Forelimb muscle (tissue), 1 donor: ENCODE measurements around the gene MTUS2. TPM values are rescaled to one million over a fixed set of nuclear protein-coding genes. Genes with fewer than 3 reads are reported as not detected.
"Not testable (repeated sequence)": the region's sequence is repeated elsewhere in the genome, so short reads cannot be mapped to it uniquely, and the experiment has no call there.

Source experiments
- DNase-seq: peaks from one replicate; pipeline ENCODE4 v3.0.0-alpha.2; 2013; ENCODE audit warnings: low read depth
- polyA plus RNA-seq: library from polyadenylated mRNA; unstranded; fragments of 120-200 nt; gene quantifications from one replicate; pipeline ENCODE4 v1.2.1, GENCODE V29; 2013; ENCODE audit not compliant: insufficient read length

MTUS2 gene
- polyA plus RNA-seq, 1 donor, result 22.7 TPM

DNA sequence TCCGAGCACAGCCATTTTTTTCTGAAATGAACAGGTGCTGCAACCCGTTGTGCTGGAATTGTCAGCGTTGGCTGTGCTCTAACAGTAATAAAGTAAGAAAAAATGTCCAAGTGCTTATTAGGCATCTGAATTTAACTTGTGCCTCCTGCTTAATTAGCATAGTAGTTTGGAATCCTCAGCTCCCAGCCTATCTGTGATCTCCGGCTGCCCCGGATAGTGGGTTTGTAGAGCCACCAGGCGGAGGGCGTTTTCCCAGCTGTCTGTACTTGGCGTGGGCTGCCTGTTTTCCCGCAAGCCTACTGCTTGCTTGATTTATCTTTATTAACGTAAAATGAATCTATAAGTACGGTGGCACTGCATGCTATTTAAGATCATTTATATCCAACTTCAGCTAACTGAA, 137.9 kb downstream of the MTUS2 start:
- DNase-seq, result no peak

DNA sequence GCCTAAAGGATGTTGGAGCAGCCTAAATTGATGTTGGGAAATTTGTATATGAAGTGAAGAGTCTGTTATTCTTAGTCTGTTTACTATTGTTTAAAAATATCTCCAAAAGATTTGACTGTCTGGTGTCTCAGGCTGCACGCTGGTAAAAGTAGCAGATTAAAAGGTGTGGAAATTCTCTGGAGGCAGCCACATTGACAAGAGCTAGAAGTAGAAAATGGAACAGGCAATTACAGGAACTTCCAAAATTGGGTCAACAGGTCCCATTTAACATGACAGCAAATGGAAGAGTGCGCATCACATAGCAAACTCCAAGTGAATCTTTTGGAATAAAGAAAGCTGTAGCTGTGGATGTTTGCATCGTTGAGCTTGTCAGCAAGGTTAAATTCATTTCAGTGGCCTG, 138.3 kb downstream of the MTUS2 start:
- DNase-seq, result no peak

DNA sequence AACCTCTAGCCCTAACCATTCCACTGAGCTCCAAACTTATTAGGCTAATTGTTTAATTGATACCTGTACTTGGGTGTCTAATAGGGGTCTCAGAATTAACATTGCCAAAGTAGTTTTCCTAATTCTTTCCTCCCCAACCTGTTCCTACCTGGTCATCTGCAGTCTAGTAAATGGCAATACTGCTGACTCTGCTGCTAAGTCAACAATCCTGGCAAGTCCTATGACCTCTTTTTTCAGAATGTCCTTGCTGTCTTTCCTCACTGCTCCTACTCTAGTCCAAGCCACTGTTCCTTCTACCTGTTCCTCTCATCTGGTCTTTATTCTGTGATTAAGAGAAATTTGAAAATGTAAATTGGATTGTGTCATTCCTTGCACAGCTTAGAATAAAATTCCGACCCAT, 143.9 kb downstream of the MTUS2 start:
- DNase-seq, result no peak

DNA sequence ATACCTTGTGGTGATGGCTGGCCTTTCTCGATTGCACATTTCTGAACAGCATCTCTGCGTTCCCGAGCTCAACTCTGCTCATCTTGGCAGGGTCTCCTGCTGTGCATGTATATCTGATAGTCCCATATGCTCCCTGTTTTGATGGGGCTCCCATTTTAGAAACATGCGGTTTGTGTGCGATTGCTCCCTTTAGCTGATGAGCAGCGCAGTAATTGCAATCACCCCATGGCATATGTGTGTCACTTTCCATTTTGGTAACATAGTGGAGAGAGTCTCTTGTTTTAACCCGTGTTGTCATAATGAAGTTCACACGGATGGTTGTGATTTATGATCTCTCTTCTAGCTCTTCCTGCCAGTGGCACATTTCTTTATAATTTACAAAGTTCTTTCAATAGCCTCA, 144.7 kb downstream of the MTUS2 start:
- DNase-seq, result no peak

DNA sequence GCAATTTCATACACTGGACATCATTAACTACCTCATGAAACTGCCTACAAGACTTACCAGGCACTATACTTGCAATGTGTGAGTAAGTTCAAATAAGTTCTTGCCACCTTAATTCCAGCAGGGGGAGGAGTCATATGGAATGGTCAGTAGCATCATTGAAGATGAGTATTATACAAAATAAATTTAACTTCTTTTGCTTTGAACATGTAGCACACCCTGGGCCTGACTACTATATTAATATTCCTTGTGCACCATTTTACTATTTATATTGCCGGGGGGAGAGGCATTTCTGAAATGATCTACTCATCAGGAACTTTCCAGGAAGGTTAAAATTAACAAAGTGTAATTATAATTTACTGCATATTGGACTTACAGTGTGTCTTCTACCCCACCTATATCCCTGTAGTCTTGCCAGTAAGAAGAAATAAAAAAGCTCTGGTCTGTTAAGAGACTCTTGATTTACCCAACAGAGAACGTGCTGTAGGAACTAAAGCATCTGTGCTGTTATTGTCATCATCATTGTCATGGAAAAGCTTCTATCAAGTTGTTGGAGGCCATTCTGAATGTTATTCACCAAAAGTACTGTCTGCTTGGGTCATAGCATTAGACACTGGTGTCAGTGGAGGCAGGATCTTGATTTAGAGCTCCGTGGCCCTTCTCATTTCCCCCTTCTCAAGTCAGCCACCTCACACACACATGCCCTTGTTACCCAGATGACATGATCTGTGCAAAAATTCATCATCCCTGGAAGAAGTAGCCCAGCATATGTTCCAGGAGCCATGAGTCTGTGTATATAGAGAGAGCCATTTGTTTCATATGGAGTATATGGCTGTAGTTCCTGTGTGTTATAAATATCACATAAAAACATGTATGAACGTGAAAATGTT, 147.1 kb downstream of the MTUS2 start:
- no peak for DNase-seq

DNA sequence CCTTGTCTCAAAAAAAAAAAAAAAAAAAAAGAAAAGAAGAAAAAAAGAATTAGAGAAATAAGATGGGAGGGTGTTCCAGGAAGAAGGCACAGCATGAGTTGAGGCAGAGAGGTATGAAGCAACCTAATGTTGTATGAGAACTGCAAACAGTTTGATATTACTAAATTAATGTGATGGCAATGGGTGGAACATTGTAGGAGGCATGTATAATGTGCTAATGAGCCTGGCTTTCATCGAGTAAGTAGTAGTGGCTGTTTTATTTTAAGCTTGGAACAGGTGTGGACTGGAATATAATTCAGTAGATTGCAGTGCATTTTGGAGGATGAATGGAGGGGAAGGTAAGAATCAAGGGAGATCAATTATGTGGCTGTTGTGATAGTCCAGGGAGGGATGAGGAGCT, 156.1 kb downstream of the MTUS2 start:
- no peak for DNase-seq

DNA sequence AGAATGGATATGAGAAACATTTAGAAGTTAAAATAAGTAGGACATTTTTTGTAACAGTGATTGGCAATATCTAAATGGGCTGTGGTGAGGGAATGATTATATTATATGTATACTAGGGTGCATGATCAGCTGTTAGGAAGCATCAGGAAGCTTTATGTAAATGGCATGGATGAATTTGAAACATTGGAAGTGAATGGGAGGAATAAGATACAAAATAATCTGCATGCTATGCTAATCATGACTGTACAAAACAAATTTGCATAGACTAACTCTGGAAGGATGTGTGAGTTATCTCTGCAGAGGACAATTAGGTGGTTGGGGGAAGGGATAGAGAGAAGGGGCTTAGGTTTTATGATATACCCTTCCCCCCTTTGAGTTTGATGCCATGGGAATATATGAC, 156.5 kb downstream of the MTUS2 start:
- DNase-seq, result no peak

DNA sequence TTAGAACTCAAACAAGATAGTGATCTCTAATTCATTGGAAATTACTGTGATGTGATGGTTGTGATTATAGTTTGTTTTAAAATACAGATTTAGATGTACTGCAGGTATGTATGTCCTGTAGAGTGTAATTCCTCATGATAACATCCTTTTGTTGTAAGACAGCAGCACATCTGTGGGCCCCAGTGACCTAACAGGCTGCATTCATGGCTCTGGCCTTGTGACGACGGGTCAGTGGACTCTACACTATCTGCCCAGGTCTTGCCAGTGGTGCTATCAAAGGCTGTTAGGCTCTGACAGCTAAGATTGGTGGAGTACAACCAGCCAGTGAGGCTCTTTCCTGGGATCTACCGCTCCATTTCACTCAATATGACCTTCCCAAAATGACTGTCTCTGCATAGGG, 158.4 kb downstream of the MTUS2 start:
- no peak for DNase-seq

DNA sequence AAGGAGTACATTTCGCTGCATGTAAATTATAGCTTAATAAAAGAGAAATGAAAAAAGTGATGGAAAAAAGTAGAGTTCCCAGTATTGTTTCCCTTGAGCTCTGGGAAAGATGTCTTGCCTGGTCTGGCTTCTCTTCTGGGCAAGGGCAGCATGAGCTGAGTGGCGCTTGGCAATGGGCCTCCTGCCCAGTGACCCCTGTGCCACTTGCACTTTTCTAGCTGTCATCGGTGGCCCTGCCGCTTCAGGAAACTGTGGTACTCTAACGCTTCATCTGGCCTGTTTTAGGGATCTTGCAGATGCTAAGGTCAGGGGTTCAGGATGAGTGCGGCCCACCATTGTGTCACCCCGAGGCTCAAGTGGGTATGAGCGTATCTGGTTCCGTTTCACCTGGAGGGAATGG, 161.4 kb downstream of the MTUS2 start:
- no peak for DNase-seq

DNA sequence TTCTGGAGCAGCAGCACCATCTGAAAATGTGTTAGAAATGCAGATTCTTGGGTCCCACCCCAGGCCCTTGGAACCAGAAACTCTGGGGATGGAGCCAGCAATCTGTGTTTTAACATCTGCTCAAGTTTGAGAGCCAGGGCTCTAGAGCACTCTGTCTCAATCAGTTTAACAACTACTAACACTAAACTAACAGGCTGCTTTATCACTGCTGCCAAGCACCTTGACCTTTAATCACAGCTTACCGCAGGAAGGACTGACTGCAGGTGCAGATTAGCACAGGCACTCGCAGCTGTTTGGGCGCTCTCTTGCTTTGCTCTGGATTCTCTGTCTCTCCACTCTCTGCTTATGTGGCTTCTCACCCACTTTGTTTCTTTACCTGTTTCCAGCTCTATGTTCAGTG, 163.5 kb downstream of the MTUS2 start:
- no peak for DNase-seq

DNA sequence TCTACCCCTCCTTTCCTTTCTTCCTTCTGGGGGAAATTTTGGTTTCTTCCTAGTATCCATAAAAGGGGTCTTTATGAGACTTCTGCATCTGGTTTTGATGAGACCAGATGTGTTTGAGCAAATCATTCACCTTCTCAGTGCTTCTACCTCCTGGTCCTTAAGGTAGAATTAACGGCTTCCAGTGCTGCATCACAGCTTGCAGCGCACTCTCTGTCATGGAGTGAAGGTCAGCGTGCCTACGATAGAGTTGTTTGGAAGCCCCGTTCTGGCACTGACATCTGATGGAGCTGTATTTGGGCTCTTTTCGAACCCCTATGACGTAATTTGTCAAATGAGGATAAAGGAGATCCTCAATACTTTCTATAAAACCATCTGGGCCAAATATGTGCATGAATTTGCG, 164.2 kb downstream of the MTUS2 start:
- DNase-seq, result no peak

DNA sequence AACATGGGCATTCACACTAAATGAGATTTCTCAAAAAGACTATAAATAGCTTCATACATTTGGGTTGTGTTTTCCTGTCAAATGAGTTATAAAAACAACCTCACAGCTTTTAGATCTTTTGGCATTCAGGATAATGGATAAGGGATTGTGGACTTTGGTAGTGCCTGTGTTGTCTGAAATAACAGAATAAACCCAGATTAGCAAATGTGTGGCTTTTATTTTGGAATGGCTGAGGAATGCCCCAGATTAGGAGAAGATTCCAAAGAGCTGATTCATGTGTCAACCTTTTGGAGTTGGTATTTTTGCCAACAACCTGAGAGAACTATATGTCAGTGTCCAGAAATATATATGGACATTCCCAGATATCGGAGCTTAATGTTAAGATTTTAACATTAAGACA, 164.7 kb downstream of the MTUS2 start:
- no peak for DNase-seq

DNA sequence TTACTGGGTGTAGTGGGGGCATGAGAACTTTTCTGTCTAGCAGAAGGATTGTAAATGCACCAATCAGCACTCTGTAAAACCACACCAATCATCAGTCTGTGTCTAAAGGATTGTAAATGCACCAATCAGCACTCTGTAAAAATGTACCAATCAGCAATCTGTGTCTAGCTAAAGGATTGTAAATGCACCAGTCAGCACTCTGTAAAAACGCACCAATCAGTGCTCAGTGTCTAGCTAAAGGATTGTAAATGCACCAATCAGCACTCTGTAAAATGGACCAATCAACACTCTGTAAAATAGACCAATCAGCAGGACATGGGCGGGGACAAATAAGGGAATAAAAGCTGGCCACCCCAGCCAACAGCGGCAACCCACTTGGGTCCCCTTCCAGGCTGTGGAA, 170.2 kb downstream of the MTUS2 start:
- not testable (repeated sequence) for DNase-seq

DNA sequence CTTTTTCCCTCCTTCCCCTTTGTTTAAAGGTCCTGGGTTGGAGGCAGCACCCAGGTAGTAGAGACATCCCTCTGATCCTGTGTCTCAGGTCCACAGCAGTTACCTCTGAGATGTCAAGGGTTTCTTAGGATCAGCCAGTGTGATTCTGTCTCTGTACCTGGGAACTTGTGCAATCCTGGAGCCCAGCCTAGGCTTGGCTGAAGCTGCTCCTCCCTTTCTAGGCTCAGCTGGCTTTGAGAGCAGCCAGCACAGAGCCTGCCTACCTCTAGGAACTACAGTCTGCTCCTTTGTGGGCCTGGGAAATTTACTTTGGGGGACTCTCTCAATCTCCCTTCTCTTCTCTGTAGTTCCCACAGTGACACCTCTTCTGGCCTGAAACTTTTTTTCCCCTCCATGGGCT, 171.6 kb downstream of the MTUS2 start:
- no peak for DNase-seq

DNA sequence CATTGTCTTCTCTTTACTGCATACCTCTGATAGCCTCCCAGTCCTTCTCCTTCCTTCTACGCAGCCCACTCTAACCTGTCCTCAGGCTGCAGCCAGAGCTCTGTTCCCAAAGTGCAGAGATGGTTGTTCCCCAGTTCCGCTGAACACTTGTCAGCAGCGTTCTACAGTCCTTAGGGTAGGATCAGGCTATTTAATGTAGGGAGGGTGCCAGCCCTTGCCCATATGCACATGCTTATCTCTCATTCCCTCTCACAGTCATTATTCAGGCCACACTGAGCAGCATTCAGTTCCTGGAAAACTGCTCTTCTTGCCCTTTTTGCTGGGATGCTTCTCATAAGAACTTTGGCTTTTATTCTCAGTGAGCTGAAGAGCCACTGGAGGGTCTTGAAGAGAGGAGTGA, 180.7 kb downstream of the MTUS2 start:
- DNase-seq, result no peak

DNA sequence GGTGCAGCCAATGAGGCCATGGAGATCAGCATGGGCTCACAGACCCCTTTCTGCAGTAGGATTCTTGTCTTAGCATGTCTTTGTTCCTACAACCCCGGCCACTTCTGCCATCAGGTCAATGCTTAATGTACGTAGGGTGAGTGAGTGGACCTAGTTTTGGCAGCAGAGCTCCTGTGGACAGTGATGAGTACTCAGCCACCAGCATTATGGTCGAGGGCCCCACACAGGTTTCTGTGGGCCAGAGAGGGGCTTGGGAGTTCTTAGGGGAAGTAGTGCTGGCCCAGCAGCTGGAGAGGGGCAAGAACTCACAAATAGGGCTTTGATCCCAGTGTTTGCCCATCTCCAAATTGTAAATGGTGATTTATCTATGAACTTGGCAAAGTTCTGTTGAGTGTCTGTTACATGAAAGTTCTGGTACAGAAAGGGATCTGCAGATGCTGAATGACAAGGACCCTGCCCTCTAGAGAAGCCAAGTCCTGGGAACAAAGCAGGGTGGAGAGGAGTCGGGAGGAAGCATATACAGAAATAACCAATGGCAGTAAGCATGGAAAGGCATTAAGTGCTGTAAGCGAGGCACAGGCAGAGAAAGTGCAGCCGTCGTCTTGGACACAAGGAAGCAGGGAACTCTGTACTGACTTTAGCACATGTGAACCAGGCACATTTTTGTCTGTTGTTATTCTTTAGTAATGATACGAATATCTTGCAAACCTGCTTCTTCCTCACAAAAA, 185.1 kb downstream of the MTUS2 start:
- DNase-seq, result no peak

DNA sequence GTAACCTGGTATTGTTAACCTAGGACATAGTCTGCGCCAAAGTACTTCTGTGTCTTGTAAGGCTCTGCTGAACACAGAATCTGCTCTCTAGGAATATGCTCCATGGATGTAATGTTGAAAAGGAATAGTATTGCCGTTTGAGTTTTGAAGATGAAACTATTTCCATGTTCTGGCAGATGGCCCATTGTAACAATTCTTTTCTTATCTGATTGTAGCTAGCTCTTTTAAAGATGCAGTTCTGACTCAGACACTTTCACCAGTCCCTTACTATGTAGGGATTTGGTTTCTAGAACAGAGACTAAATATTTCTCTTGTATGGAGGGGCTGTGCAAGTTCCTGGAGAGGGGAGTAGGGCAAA, 185.6 kb downstream of the MTUS2 start:
- no peak for DNase-seq

DNA sequence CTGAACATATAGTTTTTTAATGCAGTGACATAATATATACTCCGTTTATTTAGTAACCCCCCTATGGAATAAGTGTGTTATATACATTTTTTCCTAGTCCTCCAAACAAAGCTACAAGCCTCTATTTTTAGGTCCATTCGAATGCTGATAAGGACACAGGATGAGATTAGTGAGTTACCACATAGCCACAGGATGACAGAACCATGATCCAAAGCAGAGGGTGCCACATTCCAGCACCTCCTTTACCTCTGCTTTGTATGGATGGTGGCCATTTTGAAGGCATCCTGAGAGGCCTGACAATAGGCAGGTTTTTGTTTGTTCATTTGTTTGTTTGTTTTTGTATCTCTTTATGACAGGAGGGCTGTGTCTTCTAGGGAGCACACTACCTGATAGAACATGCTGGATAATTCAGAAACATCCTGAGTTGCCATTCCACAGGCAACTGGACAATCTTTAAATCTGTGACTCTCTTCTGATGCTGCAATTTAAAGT, 186.3 kb downstream of the MTUS2 start:
- no peak for DNase-seq

DNA sequence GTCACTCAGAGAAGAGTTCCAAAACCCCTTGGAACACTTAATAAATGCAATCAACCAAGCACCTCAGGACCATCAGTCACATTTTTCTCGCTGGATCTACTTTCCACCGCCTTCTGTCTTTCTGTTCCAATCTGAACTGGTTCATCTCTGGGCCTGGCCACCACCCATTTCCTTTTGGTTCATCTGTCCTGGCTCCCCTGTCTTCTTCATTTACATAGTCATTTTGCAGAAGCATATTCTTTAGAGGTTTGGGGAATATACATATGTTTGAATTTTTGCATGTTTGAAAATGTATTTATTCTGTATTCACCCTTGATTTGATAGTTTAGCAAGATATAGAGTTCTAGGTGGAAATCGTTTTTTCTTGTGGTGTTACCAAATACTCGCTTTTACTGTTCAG, 188.2 kb downstream of the MTUS2 start:
- DNase-seq, result no peak

DNA sequence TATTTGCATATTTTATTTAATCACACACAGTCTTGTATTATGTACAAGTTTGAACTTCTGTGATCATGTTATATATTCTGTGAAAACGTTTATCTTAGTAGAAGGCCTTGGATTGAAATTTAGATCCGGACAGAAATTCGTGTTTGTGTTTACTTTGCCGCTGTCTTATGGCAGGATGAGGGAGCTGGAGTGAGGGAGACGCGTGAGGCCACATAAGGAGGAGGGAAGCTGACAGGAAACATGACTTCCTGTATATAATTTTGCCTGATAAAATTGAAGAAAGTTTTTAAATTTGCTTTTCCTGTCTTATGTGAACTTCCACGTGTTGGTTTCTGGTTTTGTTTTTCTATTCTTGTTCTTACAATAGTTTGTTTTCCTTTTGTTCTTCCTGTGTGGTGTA, 200.2 kb downstream of the MTUS2 start:
- DNase-seq, result no peak

DNA sequence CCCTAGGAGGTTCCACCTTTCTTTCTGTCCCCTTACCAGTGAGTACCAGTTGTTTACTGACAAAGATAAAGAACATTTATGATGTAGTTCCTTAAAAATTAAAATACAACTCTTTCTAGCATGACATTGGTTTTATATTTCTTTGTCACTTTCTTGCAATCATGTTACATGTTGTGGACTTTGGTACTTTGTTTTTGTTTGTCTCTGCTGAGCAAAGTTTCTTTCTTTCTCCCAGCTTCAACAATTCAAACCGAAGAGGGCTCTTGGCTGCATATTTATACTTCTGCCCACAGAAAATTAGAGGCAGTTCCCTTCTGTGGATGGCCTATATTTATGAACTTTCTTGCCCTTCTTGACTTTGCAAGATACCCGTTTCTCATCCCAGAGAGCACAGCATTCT, 201.2 kb downstream of the MTUS2 start:
- no peak for DNase-seq

DNA sequence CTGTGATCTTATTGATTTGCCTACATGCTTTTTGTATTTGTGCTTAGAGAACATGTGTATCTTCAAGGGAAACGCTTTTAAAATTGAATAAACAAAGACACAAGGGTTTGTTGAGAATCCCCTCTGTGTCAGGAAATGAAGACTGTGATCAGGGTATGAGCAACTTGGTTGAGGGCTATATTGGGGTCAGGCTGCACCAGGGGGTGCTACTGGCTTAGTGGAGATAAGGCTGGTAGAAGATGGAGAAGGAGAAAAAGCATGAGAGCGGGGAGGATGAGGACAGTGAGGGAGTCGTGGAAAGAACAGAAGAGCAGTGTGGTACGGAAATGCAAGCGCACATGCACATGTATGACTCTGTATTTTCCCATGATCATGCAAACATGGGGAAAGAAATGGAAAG, 201.6 kb downstream of the MTUS2 start:
- DNase-seq, result no peak

DNA sequence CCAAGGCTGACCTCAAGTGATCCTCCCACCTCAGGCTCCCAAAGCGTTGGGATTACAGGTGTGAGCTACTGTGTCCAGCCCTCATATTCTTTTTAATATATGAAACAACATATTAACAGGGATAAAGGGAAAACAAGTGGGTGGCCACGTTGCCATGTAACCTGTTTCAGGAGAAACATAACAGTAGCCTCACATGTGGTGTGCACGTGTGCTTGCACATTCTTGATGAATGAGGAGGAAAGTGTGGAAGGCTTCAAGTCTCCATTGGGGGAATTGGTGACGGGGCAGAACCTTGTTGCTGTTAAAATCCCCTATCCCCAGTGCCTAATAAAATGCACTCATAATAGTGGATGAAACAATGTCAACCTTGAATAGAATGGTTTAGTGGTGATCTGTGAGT, 202.3 kb downstream of the MTUS2 start:
- DNase-seq, result no peak
